OCI-LY7 (cell line): ENCODE data around the gene ZBTB32.

Experiments
- CTCF ChIP-seq: fragments of 200-600 bp; sonication (generic); conservative IDR thresholded peaks from 2 replicates; pipeline ENCODE4 v1.5.1; 2014; ENCODE audit warnings: mild to moderate bottlenecking, antibody characterized with exemption, low read length, moderate library complexity, mixed read lengths
- EZH2phosphoT487 ChIP-seq: fragments of 200-600 bp; sonication (generic); IDR thresholded peaks from 2 replicates; pipeline ENCODE4 v1.6.1; 2018; ENCODE audit warnings: low read depth, borderline replicate concordance, mild to moderate bottlenecking, mixed run types, antibody characterized with exemption, low read length, moderate library complexity, mixed read lengths

GRCh38 chr19:35704218-35704617 is at the start of gene ZBTB32:
- TF ChIP-seq CTCF (no peak), EZH2phosphoT487 (no peak)
